ENCODE results near the gene TM2D3.
A peak's percentile ranks its signal among the peaks of the same experiment; 100 is the strongest.

TM2D3 gene

DNA sequence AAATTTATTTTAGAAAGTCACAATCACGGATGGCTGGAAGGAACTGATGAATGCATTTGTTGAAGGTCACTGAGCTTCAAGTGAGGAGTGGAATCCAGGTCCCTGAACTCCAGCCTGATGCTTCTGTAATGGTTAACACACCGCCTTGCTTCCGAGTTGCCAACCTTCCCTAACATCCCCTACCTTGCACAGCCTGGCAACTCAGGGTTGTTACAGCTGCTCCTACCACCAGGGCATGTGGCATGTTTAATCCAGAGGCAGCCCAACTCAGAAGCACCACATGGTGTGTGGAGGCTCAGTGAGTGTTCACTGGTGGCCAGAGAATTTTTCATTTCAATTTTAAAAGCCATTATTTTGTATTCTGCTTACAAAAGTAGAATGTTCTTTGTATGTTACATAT is 4.9 kb downstream of the TM2D3 start:
- H3K79me2 ChIP-seq (ENCODE audit: low read length): peaks cover 80% of the 10 kb centered on the region
- H3K36me3 ChIP-seq (replicated peaks; ENCODE audit: insufficient read depth, low read length): peaks cover 17% of the 10 kb centered on the region; the same call in 1 of the 2 replicates

DNA sequence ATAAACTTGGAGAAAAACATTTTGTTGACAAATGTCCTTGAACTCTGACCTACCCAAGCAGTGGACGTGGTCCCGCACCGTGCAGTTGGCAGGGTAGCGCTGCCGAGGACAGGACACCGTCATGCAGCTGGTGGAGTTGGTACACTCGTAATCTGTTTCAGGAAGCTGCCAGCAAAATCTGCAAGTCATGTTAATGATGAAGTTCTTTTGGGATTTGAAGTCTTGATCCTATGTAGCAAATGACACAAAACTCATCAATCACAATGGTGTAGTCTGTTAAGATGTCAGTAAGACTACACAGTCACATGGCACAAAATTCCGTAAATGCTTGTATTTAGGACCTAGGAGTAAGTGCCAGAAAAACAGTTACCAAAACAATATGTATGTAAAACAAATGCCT is 5.5 kb downstream of the TM2D3 start:
- Histone ChIP-seq H4K20me1 (ENCODE audit: insufficient read depth, low read length) (no peaks in the 10 kb centered on the region), H3K27me3 (replicated peaks; ENCODE audit: insufficient read depth, low read length) (no peaks in the 10 kb centered on the region), H2AFZ (ENCODE audit: low read length) (no peak overlapping the region), H3K9ac (ENCODE audit: low read length) (no peak overlapping the region), H3K9me3 (replicated peaks; ENCODE audit: insufficient read depth, low read length) (no peaks in the 10 kb centered on the region), H3K4me2 (ENCODE audit: low read depth, low read length) (no peak overlapping the region), H3K79me2 (ENCODE audit: low read length) (peaks cover 77% of the 10 kb centered on the region), H3K27ac (ENCODE audit: low read length) (no peak overlapping the region), H3K9me2 (replicated peaks; ENCODE audit: insufficient read depth, low read length) (no peaks in the 10 kb centered on the region), H3K36me3 (replicated peaks; ENCODE audit: insufficient read depth, low read length) (peaks cover 17% of the 10 kb centered on the region; the same call in 1 of the 2 replicates), H3K4me1 (ENCODE audit: low read length) (peaks cover 25% of the 10 kb centered on the region), H3K4me3 (ENCODE audit: low read length) (no peak overlapping the region), H3F3A (ENCODE audit: insufficient read depth, low read length) (peaks cover 12% of the 10 kb centered on the region)
- TF ChIP-seq EZH2 (optimal IDR thresholded peaks at IDR 0.05; ENCODE audit: low read depth, low read length): no peak
- no peak for TF ChIP-seq EZH2phosphoT487 (IDR thresholded peaks at IDR 0.05; ENCODE audit: low read length)
- TF ChIP-seq, protein P1, sequence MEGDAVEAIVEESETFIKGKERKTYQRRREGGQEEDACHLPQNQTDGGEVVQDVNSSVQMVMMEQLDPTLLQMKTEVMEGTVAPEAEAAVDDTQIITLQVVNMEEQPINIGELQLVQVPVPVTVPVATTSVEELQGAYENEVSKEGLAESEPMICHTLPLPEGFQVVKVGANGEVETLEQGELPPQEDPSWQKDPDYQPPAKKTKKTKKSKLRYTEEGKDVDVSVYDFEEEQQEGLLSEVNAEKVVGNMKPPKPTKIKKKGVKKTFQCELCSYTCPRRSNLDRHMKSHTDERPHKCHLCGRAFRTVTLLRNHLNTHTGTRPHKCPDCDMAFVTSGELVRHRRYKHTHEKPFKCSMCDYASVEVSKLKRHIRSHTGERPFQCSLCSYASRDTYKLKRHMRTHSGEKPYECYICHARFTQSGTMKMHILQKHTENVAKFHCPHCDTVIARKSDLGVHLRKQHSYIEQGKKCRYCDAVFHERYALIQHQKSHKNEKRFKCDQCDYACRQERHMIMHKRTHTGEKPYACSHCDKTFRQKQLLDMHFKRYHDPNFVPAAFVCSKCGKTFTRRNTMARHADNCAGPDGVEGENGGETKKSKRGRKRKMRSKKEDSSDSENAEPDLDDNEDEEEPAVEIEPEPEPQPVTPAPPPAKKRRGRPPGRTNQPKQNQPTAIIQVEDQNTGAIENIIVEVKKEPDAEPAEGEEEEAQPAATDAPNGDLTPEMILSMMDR (IDR thresholded peaks at IDR 0.05; ENCODE audit: low read length): no peak
- no peak for DNase-seq

More for the DNA sequence above, 4.9 kb downstream of the TM2D3 start:
- no peak overlapping the region for H2AFZ ChIP-seq (ENCODE audit: low read length)
- H3K4me2 ChIP-seq (ENCODE audit: low read depth, low read length): no peak overlapping the region
- no peaks in the 10 kb centered on the region for H3K9me2 ChIP-seq (replicated peaks; ENCODE audit: insufficient read depth, low read length)
- no peaks in the 10 kb centered on the region for H3K27me3 ChIP-seq (replicated peaks; ENCODE audit: insufficient read depth, low read length)
- H3K4me3 ChIP-seq (ENCODE audit: low read length): no peak overlapping the region
- DNase-seq: no peak
- peaks cover 19% of the 10 kb centered on the region for H3K4me1 ChIP-seq (ENCODE audit: low read length)
- H3K27ac ChIP-seq (ENCODE audit: low read length): no peak overlapping the region
- H3F3A ChIP-seq (ENCODE audit: insufficient read depth, low read length): peaks cover 12% of the 10 kb centered on the region
- H3K9ac ChIP-seq (ENCODE audit: low read length): no peak overlapping the region
- TF ChIP-seq, protein P1 (IDR thresholded peaks at IDR 0.05; ENCODE audit: low read length): no peak
- no peak for TF ChIP-seq EZH2 (optimal IDR thresholded peaks at IDR 0.05; ENCODE audit: low read depth, low read length)
- no peak for TF ChIP-seq EZH2phosphoT487 (IDR thresholded peaks at IDR 0.05; ENCODE audit: low read length)
- no peaks in the 10 kb centered on the region for H3K9me3 ChIP-seq (replicated peaks; ENCODE audit: insufficient read depth, low read length)
- no peaks in the 10 kb centered on the region for H4K20me1 ChIP-seq (ENCODE audit: insufficient read depth, low read length)

DNA sequence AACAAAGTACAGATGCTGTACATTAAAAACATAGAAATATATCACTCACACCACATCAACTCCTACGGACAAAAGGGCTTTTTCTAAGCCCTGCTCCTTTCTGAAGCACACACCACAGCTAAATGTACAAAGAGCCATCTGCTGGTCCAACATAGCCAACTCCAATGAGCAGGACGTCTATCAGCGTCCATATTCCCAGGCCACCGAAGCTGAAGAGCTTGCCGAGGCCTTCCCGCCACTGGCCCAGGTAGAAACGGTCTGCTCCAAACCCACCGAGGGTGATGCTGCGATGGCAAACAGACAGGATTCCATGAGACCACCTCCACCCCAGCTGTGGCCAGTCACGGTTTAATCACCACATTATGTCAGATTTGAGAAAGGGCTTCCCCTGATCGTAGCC is 9.8 kb downstream of the TM2D3 start:
- no peaks in the 10 kb centered on the region for H3K27me3 ChIP-seq (replicated peaks; ENCODE audit: insufficient read depth, low read length)
- no peaks in the 10 kb centered on the region for H4K20me1 ChIP-seq (ENCODE audit: insufficient read depth, low read length)
- H3K4me2 ChIP-seq (ENCODE audit: low read depth, low read length): peak overlapping the region; percentile 44
- peaks cover 8% of the 10 kb centered on the region; the same call in 1 of the 2 replicates for H3K36me3 ChIP-seq (replicated peaks; ENCODE audit: insufficient read depth, low read length)
- H3K27ac ChIP-seq (ENCODE audit: low read length): peak overlapping the region; percentile 58; the same call in 1 of the 2 replicates
- no peak overlapping the region for H3K4me3 ChIP-seq (ENCODE audit: low read length)
- H3K4me1 ChIP-seq (ENCODE audit: low read length): peaks cover 26% of the 10 kb centered on the region
- H3K9ac ChIP-seq (ENCODE audit: low read length): peak overlapping the region; percentile 4; the same call in 1 of the 2 replicates
- H3F3A ChIP-seq (ENCODE audit: insufficient read depth, low read length): peaks cover 14% of the 10 kb centered on the region
- H3K9me2 ChIP-seq (replicated peaks; ENCODE audit: insufficient read depth, low read length): no peaks in the 10 kb centered on the region
- TF ChIP-seq, protein P1 (IDR thresholded peaks at IDR 0.05; ENCODE audit: low read length): peak; percentile 26
- TF ChIP-seq EZH2 (optimal IDR thresholded peaks at IDR 0.05; ENCODE audit: low read depth, low read length): no peak
- no peak for TF ChIP-seq EZH2phosphoT487 (IDR thresholded peaks at IDR 0.05; ENCODE audit: low read length)
- DNase-seq: no peak
- H3K79me2 ChIP-seq (ENCODE audit: low read length): peaks cover 47% of the 10 kb centered on the region
- H3K9me3 ChIP-seq (replicated peaks; ENCODE audit: insufficient read depth, low read length): no peaks in the 10 kb centered on the region
- no peak overlapping the region for H2AFZ ChIP-seq (ENCODE audit: low read length)
